Cardiac fibroblast (primary cell): ENCODE results near the gene ING1.
"Not testable (repeated sequence)": the region's sequence is repeated elsewhere in the genome, so short reads cannot be mapped to it uniquely, and the experiment has no call there.

Source experiments
- DNase-seq, 2 donors: peaks; one replicate each; pipeline versions ENCODE4 v3.0.0 to v3.0.0-alpha.2; 2010; ENCODE audit warnings: low read depth in 2 of 2
- H3K4me3 ChIP-seq, 2 donors: replicated peaks in 1 of 2; 1 replicate in 1 of 2; 2 replicates in 1 of 2; pipeline ENCODE4 v1.5.1; 2011; ENCODE audit warnings: low read depth in 2 of 2, low read length in 2 of 2, mild to moderate bottlenecking in 2 of 2, moderate library complexity in 1 of 2
- TF ChIP-seq, protein P1 (sequence below): IDR thresholded peaks from one replicate; pipeline ENCODE4 v1.5.1; 2011; ENCODE audit warnings: low read depth, mild to moderate bottlenecking, low read length, inconsistent platforms

ING1 gene, protein sequence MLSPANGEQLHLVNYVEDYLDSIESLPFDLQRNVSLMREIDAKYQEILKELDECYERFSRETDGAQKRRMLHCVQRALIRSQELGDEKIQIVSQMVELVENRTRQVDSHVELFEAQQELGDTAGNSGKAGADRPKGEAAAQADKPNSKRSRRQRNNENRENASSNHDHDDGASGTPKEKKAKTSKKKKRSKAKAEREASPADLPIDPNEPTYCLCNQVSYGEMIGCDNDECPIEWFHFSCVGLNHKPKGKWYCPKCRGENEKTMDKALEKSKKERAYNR

GRCh38 chr13:110713642-110713952 is at the start of gene ING1:
TSS of gene ING1 (plus strand) at chr13:110713700. CDS start at chr13:110714150, 450 bp downstream.
- TF ChIP-seq, protein P1, sequence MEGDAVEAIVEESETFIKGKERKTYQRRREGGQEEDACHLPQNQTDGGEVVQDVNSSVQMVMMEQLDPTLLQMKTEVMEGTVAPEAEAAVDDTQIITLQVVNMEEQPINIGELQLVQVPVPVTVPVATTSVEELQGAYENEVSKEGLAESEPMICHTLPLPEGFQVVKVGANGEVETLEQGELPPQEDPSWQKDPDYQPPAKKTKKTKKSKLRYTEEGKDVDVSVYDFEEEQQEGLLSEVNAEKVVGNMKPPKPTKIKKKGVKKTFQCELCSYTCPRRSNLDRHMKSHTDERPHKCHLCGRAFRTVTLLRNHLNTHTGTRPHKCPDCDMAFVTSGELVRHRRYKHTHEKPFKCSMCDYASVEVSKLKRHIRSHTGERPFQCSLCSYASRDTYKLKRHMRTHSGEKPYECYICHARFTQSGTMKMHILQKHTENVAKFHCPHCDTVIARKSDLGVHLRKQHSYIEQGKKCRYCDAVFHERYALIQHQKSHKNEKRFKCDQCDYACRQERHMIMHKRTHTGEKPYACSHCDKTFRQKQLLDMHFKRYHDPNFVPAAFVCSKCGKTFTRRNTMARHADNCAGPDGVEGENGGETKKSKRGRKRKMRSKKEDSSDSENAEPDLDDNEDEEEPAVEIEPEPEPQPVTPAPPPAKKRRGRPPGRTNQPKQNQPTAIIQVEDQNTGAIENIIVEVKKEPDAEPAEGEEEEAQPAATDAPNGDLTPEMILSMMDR = no peak
- no peak for DNase-seq
- peak within 1 kb of the TSS; percentile 91 to 99 for H3K4me3 ChIP-seq

DNA sequence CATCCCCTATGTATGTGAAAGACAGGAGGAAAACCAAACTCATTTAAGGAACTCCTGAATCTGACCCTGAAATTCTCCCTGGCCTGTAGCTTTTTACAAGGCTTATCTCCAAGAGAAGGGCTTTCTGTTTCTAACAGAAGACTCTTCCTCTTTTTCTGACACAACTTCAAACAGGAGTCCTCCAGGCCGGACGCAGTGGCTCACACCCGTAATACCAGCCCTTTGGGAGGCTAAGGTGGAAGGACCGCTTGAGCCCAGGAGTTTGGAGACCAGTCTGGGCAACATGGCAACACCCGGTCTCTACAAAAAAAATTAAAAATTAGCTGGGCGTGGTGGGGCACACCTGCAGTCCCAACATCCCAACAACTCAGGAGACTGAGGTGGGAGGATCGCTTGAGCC is 49.5 kb upstream of the ING1 start:
- DNase-seq = no peak
- no peak overlapping the region for H3K4me3 ChIP-seq

GRCh38 chr13:110664673-110665072 is 48.8 kb upstream of the ING1 start:
- TF ChIP-seq, protein P1 = no peak

More for the DNA sequence above, 49.5 kb upstream of the ING1 start:
- TF ChIP-seq, protein P1 = no peak

DNA sequence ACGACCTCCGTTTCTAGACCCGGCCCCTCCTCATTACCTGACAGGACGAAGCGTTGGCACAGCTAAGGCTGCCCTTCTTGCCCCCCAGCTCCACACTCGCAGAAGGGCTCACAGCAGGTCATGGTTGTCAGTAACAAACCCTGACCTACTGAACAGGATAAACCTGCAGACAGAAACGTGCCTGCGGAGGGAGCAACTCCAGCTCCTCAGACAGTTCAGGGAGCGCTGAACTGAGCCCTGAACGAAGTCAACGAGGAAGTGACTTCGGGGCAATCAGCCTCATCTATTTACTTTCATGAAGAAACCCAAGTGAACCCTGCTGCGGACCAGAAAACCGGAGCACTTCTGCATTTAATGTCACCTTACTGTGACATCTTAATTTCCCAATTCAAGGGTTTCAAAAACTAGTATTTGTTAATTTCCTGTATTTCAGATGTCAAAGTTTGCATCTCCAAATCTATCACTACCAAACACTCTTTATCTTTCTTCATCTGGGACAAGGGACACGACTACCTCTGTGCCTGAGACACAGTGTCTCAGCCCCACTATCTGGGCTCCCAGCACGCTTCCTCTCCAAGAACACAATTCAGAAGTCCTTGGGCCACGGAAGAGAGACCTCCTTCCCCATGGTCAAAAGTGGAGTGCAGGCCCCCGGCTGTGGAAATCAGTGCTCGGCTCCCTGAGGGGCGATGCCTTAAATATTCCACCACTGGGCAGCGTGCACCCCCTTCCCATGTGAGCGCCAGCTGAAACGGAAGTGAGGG is 47.8 kb upstream of the ING1 start:
- H3K4me3 ChIP-seq = no peak overlapping the region
- TF ChIP-seq, protein P1 = no peak
- DNase-seq = no peak

More at GRCh38 chr13:110664673-110665072, 48.8 kb upstream of the ING1 start:
- no peak for DNase-seq
- H3K4me3 ChIP-seq = no peak overlapping the region

GRCh38 chr13:110666255-110666533 is 47.3 kb upstream of the ING1 start:
- H3K4me3 ChIP-seq = no peak overlapping the region
- TF ChIP-seq, protein P1 = no peak
- DNase-seq = no peak

- TF ChIP-seq, protein P1 = no peak
- no peak overlapping the region for H3K4me3 ChIP-seq
- no peak for DNase-seq
Observed at GRCh38 chr13:110669036-110669435, 44.5 kb upstream of the ING1 start.

- H3K4me3 ChIP-seq, DNase-seq: not testable (repeated sequence)
Observed at GRCh38 chr13:110669814-110670213, 43.7 kb upstream of the ING1 start.
